Common myeloid progenitor, CD34-positive (primary cell): Measurements from ENCODE around the gene RNASE7.
A peak's percentile ranks its signal among the peaks of the same experiment; 100 is the strongest.
"Not testable (repeated sequence)": the region's sequence is repeated elsewhere in the genome, so short reads cannot be mapped to it uniquely, and the experiment has no call there.

Experiments used
- CTCF ChIA-PET: fragments of 350-600 bp; sonication (Branson Sonifier 250); formaldehyde crosslinking; loops from one replicate; lab custom pipeline; 2021; ENCODE audit warnings: antibody characterized with exemption; lab: Charles Lee
- POLR2A ChIA-PET: fragments of 350-600 bp; sonication (Branson Sonifier 250); formaldehyde crosslinking; loops from one replicate; lab custom pipeline; 2021; ENCODE audit warnings: antibody characterized with exemption; lab: Charles Lee
- DNase-seq, 3 donors: peaks; one replicate each; pipeline versions ENCODE4 v3.0.0 to v3.0.0-alpha.2; 2013
- H3K27ac ChIP-seq, 2 experiments: 1 replicate in 1 of 2; 2 replicates in 1 of 2; pipeline ENCODE4 v1.7.0; 2013; ENCODE audit warnings: inconsistent platforms in 2 of 2, low read length in 2 of 2, mild to moderate bottlenecking in 2 of 2, low read depth in 1 of 2, moderate library complexity in 1 of 2; ENCODE audit not compliant: severe bottlenecking in 2 of 2, insufficient read depth in 1 of 2, poor library complexity in 1 of 2
- H3K27me3 ChIP-seq, 5 experiments: replicated peaks in 2 of 5; 1 replicate in 3 of 5; 2 replicates in 2 of 5; pipeline versions ENCODE4 v1.6.1 to v1.7.0; 2013; ENCODE audit warnings: low read length in 4 of 5, mild to moderate bottlenecking in 2 of 5, moderate library complexity in 2 of 5, inconsistent platforms in 1 of 5; ENCODE audit not compliant: insufficient read depth in 5 of 5, control insufficient read depth in 4 of 5
- H3K36me3 ChIP-seq, 4 experiments: 1 replicate in 2 of 4; 2 replicates in 2 of 4; pipeline versions ENCODE4 v1.6.1 to v1.7.0; 2013; ENCODE audit warnings: low read length in 3 of 4, control low read depth in 1 of 4, mild to moderate bottlenecking in 1 of 4; ENCODE audit not compliant: control insufficient read depth in 4 of 4, insufficient read depth in 4 of 4
- H3K4me1 ChIP-seq, 4 experiments: 1 replicate in 3 of 4; 2 replicates in 1 of 4; pipeline versions ENCODE4 v1.6.1 to v1.7.1; 2013; ENCODE audit warnings: low read length in 3 of 4, mild to moderate bottlenecking in 3 of 4, control low read depth in 1 of 4, inconsistent platforms in 1 of 4, moderate library complexity in 1 of 4; ENCODE audit not compliant: control insufficient read depth in 4 of 4, insufficient read depth in 4 of 4; ENCODE audit errors: control extremely low read depth in 1 of 4
- H3K4me3 ChIP-seq, 7 experiments: 1 replicate in 4 of 7; 2 replicates in 3 of 7; pipeline versions ENCODE4 v1.5.1 to v1.7.0; 2013; ENCODE audit warnings: mild to moderate bottlenecking in 7 of 7, low read length in 6 of 7, moderate library complexity in 6 of 7, inconsistent platforms in 2 of 7, low read depth in 2 of 7, control low read depth in 1 of 7; ENCODE audit not compliant: insufficient read depth in 4 of 7, control insufficient read depth in 1 of 7; ENCODE audit errors: extremely low read depth in 1 of 7
- H3K9me3 ChIP-seq, 5 experiments: 1 replicate in 4 of 5; 2 replicates in 1 of 5; pipeline versions ENCODE4 v1.6.1 to v1.7.1; 2013; ENCODE audit warnings: low read length in 4 of 5, mild to moderate bottlenecking in 2 of 5, inconsistent platforms in 1 of 5, low read depth in 1 of 5, moderate library complexity in 1 of 5; ENCODE audit not compliant: control insufficient read depth in 4 of 5, insufficient read depth in 2 of 5; ENCODE audit errors: control extremely low read depth in 1 of 5
- WGBS: methylation state at CpG from one replicate; pipeline ENCODE4 v1.1.5; 2013; ENCODE audit not compliant: insufficient coverage; 5-methylcytosine and 5-hydroxymethylcytosine counted together

The RNASE7 gene

DNA sequence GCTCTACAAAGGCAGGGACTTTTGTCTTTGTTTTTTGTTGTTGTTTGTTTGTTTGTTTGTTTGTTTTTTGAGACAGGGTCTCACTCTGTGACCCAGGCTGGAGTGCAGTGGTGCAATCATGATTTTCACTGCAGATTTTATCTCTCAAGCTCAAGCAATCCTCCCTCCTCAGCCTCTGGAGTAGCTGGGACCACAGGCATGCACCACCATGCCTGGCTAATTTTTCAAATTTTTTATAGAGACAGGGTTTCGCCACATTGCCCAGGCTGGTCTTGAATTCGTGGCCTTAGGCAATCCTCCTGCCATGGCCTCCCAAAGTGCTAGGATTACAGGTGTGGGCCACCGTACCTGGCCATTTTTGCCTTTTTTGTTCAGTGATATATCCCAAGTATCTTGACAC is 1.2 kb upstream of the RNASE7 start:
- 95% methylated on average over 3 of the region's 3 CpGs for whole genome bisulfite sequencing
- H3K27ac ChIP-seq, result not testable (repeated sequence)

GRCh38 chr14:21042918-21043317 is 756 bp downstream of the RNASE7 start:
- Histone ChIP-seq H3K9me3 (no peaks in the 10 kb centered on the region), H3K27ac (no peak overlapping the region), H3K4me1 (peaks cover 9 to 32% (median 25%) of the 10 kb centered on the region in 4 experiments), H3K27me3 (no peaks in the 10 kb centered on the region), H3K36me3 (no peaks in the 10 kb centered on the region), H3K4me3 (no peak overlapping the region)
- CTCF ChIA-PET, result interaction anchor here (1.3 to 7.2 kb wide), 7 partner anchors 11 to 47 kb away, joined by 3 to 345 read pairs (median 10); partner anchors contain the start of genes SLC39A2 and TPPP2
- POLR2A ChIA-PET, result no interaction called here
- DNase-seq, result peak in 2 of 3 donors; percentile 17 to 31
- WGBS, result 27% methylated on average over 7 of the region's 8 CpGs

More for the DNA sequence above, 1.2 kb upstream of the RNASE7 start:
- H3K4me1 ChIP-seq, result peaks cover 9 to 32% (median 25%) of the 10 kb centered on the region in 4 experiments
- H3K36me3 ChIP-seq, H3K4me3 ChIP-seq, H3K9me3 ChIP-seq, DNase-seq, H3K27me3 ChIP-seq, POLR2A ChIA-PET: not testable (repeated sequence)
- CTCF ChIA-PET, result interaction anchor here (0.6 to 7.2 kb wide), 19 partner anchors 10 to 1923 kb away, joined by 3 to 345 read pairs (median 4); partner anchors contain the start of gene TPPP2

- no peak overlapping the region for H3K4me3 ChIP-seq
- WGBS, result no CpG with 5 or more reads among the region's 2 CpGs
- POLR2A ChIA-PET, result interaction anchor here (1.1 to 1.5 kb wide), 2 partner anchors 15 to 17 kb away, joined by 3 to 5 read pairs; no protein-coding TSS in a partner anchor
Measured at GRCh38 chr14:21043387-21043973, 1.3 kb downstream of the RNASE7 start.

GRCh38 chr14:21043974-21044618 is 1.9 kb downstream of the RNASE7 start:
- 17% methylated on average over 5 of the region's 6 CpGs for WGBS
- peaks cover 9 to 32% (median 25%) of the 10 kb centered on the region in 4 experiments for H3K4me1 ChIP-seq
- H3K27ac ChIP-seq, result peak overlapping the region in 1 of 2 experiments; percentile 35
- no peaks in the 10 kb centered on the region for H3K9me3 ChIP-seq
- no peaks in the 10 kb centered on the region for H3K36me3 ChIP-seq
- peak; percentile 68 to 88 (median 87) for DNase-seq
- ChIA-PET CTCF (interaction anchor here (0.9 to 7.2 kb wide), 11 partner anchors 9 to 55 kb away, joined by 3 to 345 read pairs (median 4); partner anchors contain the start of gene TPPP2), POLR2A (interaction anchor here (1.1 to 1.5 kb wide), 2 partner anchors 16 to 17 kb away, joined by 3 to 5 read pairs; no protein-coding TSS in a partner anchor)
- peak overlapping the region in 3 of 7 experiments; percentile 2 to 39 (median 12) for H3K4me3 ChIP-seq
- no peaks in the 10 kb centered on the region for H3K27me3 ChIP-seq

More at GRCh38 chr14:21043387-21043973, 1.3 kb downstream of the RNASE7 start:
- CTCF ChIA-PET, result interaction anchor here (0.9 to 7.2 kb wide), 12 partner anchors 10 to 56 kb away, joined by 3 to 345 read pairs (median 4); partner anchors contain the start of genes SLC39A2 and TPPP2
- peaks cover 9 to 32% (median 25%) of the 10 kb centered on the region in 4 experiments for H3K4me1 ChIP-seq
- H3K36me3 ChIP-seq, result no peaks in the 10 kb centered on the region
- H3K9me3 ChIP-seq, result no peaks in the 10 kb centered on the region
- no peaks in the 10 kb centered on the region for H3K27me3 ChIP-seq
- no peak for DNase-seq
- peak overlapping the region in 1 of 2 experiments; percentile 35 for H3K27ac ChIP-seq

DNA sequence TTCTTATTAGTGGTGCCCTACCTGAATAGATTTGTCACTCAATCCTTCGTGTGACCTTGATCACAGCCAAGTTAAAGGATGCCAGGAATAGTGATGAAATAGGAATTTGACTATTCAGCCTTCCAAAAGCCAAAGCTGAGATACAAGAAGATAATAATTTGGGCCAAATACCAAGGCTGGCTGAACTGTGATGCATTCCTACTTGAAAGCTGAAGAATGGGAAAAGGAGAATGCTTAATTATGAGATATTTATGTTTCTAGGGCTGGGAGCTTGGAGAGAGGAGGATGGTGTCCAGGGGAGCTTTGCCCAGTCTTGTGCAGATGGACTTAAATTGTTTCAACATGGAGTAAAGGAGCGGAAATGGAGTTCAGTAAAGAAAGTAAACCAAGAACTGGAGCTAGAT is 5.2 kb downstream of the RNASE7 start:
- peaks cover 9 to 31% (median 27%) of the 10 kb centered on the region in 4 experiments for H3K4me1 ChIP-seq
- H3K36me3 ChIP-seq, result no peaks in the 10 kb centered on the region
- no peak for DNase-seq
- ChIA-PET CTCF (interaction anchor here (0.7 to 6.7 kb wide), 15 partner anchors 8 to 516 kb away, joined by 3 to 42 read pairs (median 10); partner anchors contain the start of genes ARHGEF40 and RNASE8), POLR2A (no interaction called here)
- no peaks in the 10 kb centered on the region for H3K9me3 ChIP-seq
- no peak overlapping the region for H3K4me3 ChIP-seq
- no peak overlapping the region for H3K27ac ChIP-seq
- no peaks in the 10 kb centered on the region for H3K27me3 ChIP-seq
- WGBS, result no CpG with 5 or more reads among the region's 2 CpGs

DNA sequence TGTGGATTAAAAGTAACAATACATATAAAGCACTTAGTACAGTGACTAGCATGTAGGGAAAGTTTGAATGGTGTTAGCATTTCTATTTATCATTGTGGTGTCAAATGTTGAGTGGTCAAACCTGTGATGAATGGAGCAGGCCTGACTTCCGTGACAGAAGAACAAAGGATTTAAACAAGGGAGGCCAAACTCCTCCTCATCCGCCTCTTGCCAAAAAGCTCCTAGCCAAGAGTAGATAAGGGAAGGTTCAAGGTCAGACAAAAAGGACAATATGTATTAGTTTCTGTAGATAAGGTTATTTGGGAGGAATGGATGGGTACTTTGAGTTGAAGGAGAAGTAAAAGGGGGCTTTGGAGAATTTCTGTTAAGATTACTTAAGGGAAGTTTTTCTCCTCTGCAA is 6.5 kb downstream of the RNASE7 start:
- DNase-seq, result no peak
- 100% methylated on average over 2 of the region's 2 CpGs for WGBS
- ChIA-PET CTCF (interaction anchor here (0.9 to 6.7 kb wide), 11 partner anchors 9 to 77 kb away, joined by 3 to 42 read pairs (median 11); partner anchors contain the start of gene RNASE8), POLR2A (no interaction called here)
- H3K36me3 ChIP-seq, result no peaks in the 10 kb centered on the region
- peaks cover 9 to 19% (median 17%) of the 10 kb centered on the region in 4 experiments for H3K4me1 ChIP-seq
- H3K27me3 ChIP-seq, result no peaks in the 10 kb centered on the region
- H3K9me3 ChIP-seq, result no peaks in the 10 kb centered on the region
- no peak overlapping the region for H3K27ac ChIP-seq
- no peak overlapping the region for H3K4me3 ChIP-seq
